GM21619 (cell line): Measurements from ENCODE around the gene PSME2.
A peak's percentile ranks its signal among the peaks of the same experiment; 100 is the strongest.

Source experiments
- ATAC-seq: cut with Tn5 transposase; IDR thresholded peaks from one replicate; pipeline ENCODE4 v1.9.1; 2021; ENCODE audit not compliant: unreplicated experiment

PSME2 gene

GRCh38 chr14:24146453-24146977 is at the start of gene PSME2:
Gene PSME2 (minus strand): TSS chr14:24146610. CDS start chr14:24146581, 29 bp downstream.
- ATAC-seq, result peak; percentile 63

GRCh38 chr14:24195186-24196070 is 49.0 kb upstream of the PSME2 start, which contains the start of gene TM9SF1:
Gene TM9SF1 (minus strand): TSS chr14:24195441. CDS start chr14:24195019, 422 bp downstream.
- ATAC-seq, result peak; percentile 82

- ATAC-seq, result no peak
Measured at GRCh38 chr14:24194873-24195185, 48.4 kb upstream of the PSME2 start.

GRCh38 chr14:24194186-24194872 is 47.9 kb upstream of the PSME2 start:
- ATAC-seq, result no peak

- no peak for ATAC-seq
Measured at GRCh38 chr14:24192933-24193332, 46.5 kb upstream of the PSME2 start.

GRCh38 chr14:24190416-24190815 is 44.0 kb upstream of the PSME2 start:
- no peak for ATAC-seq

GRCh38 chr14:24189460-24189859 is 43.0 kb upstream of the PSME2 start:
- ATAC-seq, result no peak

GRCh38 chr14:24189059-24189375 is 42.6 kb upstream of the PSME2 start:
- no peak for ATAC-seq

GRCh38 chr14:24188251-24189058 is 42.0 kb upstream of the PSME2 start, which contains the start of gene IPO4:
Gene IPO4 (minus strand): TSS chr14:24188816. CDS start chr14:24188787, 29 bp downstream.
- ATAC-seq, result peak; percentile 89

- no peak for ATAC-seq
Measured at GRCh38 chr14:24187539-24187915, 41.1 kb upstream of the PSME2 start.

GRCh38 chr14:24186831-24187538 is 40.6 kb upstream of the PSME2 start:
- ATAC-seq, result no peak

GRCh38 chr14:24185741-24186140 is 39.3 kb upstream of the PSME2 start:
- ATAC-seq, result no peak

GRCh38 chr14:24185026-24185425 is 38.6 kb upstream of the PSME2 start:
- ATAC-seq, result no peak

GRCh38 chr14:24184104-24184970 is 37.9 kb upstream of the PSME2 start:
- no peak for ATAC-seq

- no peak for ATAC-seq
Measured at GRCh38 chr14:24183014-24183481, 36.6 kb upstream of the PSME2 start.

- no peak for ATAC-seq
Measured at GRCh38 chr14:24182110-24182882, 35.9 kb upstream of the PSME2 start.

- ATAC-seq, result no peak
Measured at GRCh38 chr14:24181371-24182077, 35.1 kb upstream of the PSME2 start.
